Neural progenitor cell (in vitro differentiated cells): ENCODE measurements around the gene OPHN1. TPM values are rescaled to one million over a fixed set of nuclear protein-coding genes. Genes with fewer than 3 reads are reported as not detected.

Source experiments
- DNase-seq: peaks from one replicate; pipeline ENCODE4 v3.0.0-alpha.2; 2016; ENCODE audit warnings: low spot score
- H2AFZ ChIP-seq: fragments of 200-600 bp; sonication (generic); replicated peaks from 2 replicates; pipeline ENCODE4 v1.6.1; 2016; ENCODE audit warnings: antibody characterized with exemption
- H3F3A ChIP-seq: fragments of 200-600 bp; sonication (generic); 2 replicates; pipeline ENCODE4 v1.6.1; 2016; ENCODE audit warnings: antibody characterized with exemption, low read depth
- H3K27ac ChIP-seq: fragments of 200-600 bp; sonication (generic); 2 replicates; pipeline ENCODE4 v1.5.1; 2016; ENCODE audit warnings: mild to moderate bottlenecking
- H3K27me3 ChIP-seq: fragments of 200-600 bp; sonication (generic); 2 replicates; pipeline ENCODE4 v1.6.1; 2016; ENCODE audit warnings: mild to moderate bottlenecking, moderate library complexity
- H3K36me3 ChIP-seq: fragments of 200-600 bp; sonication (generic); 2 replicates; pipeline ENCODE4 v1.5.1; 2016
- H3K4me1 ChIP-seq: fragments of 200-600 bp; sonication (generic); 2 replicates; pipeline ENCODE4 v1.6.1; 2016; ENCODE audit warnings: mixed run types
- H3K4me2 ChIP-seq: fragments of 200-600 bp; sonication (generic); 2 replicates; pipeline ENCODE4 v1.6.1; 2016
- H3K4me3 ChIP-seq: fragments of 200-600 bp; sonication (generic); 2 replicates; pipeline ENCODE4 v1.5.1; 2016
- H3K79me2 ChIP-seq: fragments of 200-600 bp; sonication (generic); 2 replicates; pipeline ENCODE4 v1.6.1; 2016; ENCODE audit warnings: low read depth
- H3K9ac ChIP-seq: fragments of 200-600 bp; sonication (generic); 2 replicates; pipeline ENCODE4 v1.6.1; 2016
- H3K9me3 ChIP-seq: fragments of 200-600 bp; sonication (generic); 2 replicates; pipeline ENCODE4 v1.5.1; 2016; ENCODE audit warnings: low read depth
- H4K20me1 ChIP-seq: fragments of 200-600 bp; sonication (generic); 2 replicates; pipeline ENCODE4 v1.6.1; 2016; ENCODE audit warnings: low read depth
- H3K27ac Mint-ChIP-seq: 3 replicates; pipeline ENCODE4 v1.8.0; 2021; ENCODE audit warnings: mixed read lengths
- H3K27me3 Mint-ChIP-seq: 2 replicates; pipeline ENCODE4 v1.8.0; 2022; ENCODE audit warnings: low read depth, mild to moderate bottlenecking, inconsistent platforms, moderate library complexity, mixed read lengths; ENCODE audit not compliant: insufficient read depth
- H3K36me3 Mint-ChIP-seq: 3 replicates; pipeline ENCODE4 v1.8.0; 2021; ENCODE audit warnings: mixed read lengths
- H3K4me1 Mint-ChIP-seq: 3 replicates; pipeline ENCODE4 v1.8.0; 2021; ENCODE audit warnings: mixed read lengths
- H3K4me3 Mint-ChIP-seq: 3 replicates; pipeline ENCODE4 v1.8.0; 2021; ENCODE audit warnings: mild to moderate bottlenecking, moderate library complexity, mixed read lengths
- H3K9me3 Mint-ChIP-seq: 3 replicates; pipeline ENCODE4 v1.8.0; 2020; ENCODE audit warnings: mixed read lengths
- CTCF ChIP-seq: fragments of 200-600 bp; sonication (generic); IDR thresholded peaks from 2 replicates; pipeline ENCODE4 v1.5.1; 2017; ENCODE audit warnings: antibody characterized with exemption, mild to moderate bottlenecking
- EZH2 ChIP-seq: fragments of 200-600 bp; sonication (generic); IDR thresholded peaks from 2 replicates; pipeline ENCODE4 v1.6.1; 2017; ENCODE audit warnings: antibody characterized with exemption, mild to moderate bottlenecking, moderate library complexity
- EZH2phosphoT487 ChIP-seq: fragments of 200-600 bp; sonication (generic); IDR thresholded peaks from 2 replicates; pipeline ENCODE4 v1.6.1; 2017; ENCODE audit warnings: antibody characterized with exemption
- total RNA-seq: library from RNA; depleted of rRNA; stranded (reverse); fragments of >200 nt; gene quantifications from 2 replicates; pipeline ENCODE4 v1.2.3, GENCODE V29; 2015; ENCODE audit warnings: low replicate concordance

The OPHN1 gene
- total RNA-seq, 1 donor from 2014 or later = 4.5 TPM

DNA sequence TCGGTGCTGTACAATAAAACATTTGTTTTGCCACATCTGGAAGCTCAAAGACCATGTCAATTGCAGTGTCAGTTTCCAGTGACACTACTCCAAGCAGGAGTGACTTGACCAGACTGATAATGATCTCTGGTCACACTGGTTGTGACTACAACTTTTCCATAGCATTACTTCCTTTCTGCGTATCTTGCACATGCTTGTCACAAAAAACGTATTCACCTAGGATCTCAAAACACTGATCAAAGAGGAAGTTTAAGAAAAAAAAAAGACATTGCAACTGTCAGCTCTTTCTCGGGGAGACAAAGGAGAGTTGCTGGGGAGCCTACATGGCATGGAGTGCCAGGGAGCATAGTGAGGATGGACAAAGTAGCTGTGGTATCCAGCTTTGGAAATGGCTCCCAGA is 60.6 kb downstream of the OPHN1 start:
- Mint-ChIP-seq H3K9me3 (peaks cover 4% of the 10 kb centered on the region), H3K36me3 (no peaks in the 10 kb centered on the region), H3K4me3 (no peak overlapping the region), H3K4me1 (no peaks in the 10 kb centered on the region), H3K27ac (no peak overlapping the region), H3K27me3 (no peaks in the 10 kb centered on the region)
- H3K27ac ChIP-seq = no peak overlapping the region
- TF ChIP-seq CTCF = no peak
- TF ChIP-seq EZH2 = no peak
- TF ChIP-seq EZH2phosphoT487 = no peak
- H3K9ac ChIP-seq = no peak overlapping the region
- H3K4me3 ChIP-seq = no peak overlapping the region
- no peaks in the 10 kb centered on the region for H3K36me3 ChIP-seq
- no peak overlapping the region for H3K4me2 ChIP-seq
- peaks cover 5% of the 10 kb centered on the region for H3K9me3 ChIP-seq
- no peaks in the 10 kb centered on the region for H4K20me1 ChIP-seq
- H3K27me3 ChIP-seq = no peaks in the 10 kb centered on the region
- H3K79me2 ChIP-seq = no peaks in the 10 kb centered on the region
- no peaks in the 10 kb centered on the region for H3F3A ChIP-seq
- no peaks in the 10 kb centered on the region for H3K4me1 ChIP-seq
- no peak overlapping the region for H2AFZ ChIP-seq
- DNase-seq = no peak

DNA sequence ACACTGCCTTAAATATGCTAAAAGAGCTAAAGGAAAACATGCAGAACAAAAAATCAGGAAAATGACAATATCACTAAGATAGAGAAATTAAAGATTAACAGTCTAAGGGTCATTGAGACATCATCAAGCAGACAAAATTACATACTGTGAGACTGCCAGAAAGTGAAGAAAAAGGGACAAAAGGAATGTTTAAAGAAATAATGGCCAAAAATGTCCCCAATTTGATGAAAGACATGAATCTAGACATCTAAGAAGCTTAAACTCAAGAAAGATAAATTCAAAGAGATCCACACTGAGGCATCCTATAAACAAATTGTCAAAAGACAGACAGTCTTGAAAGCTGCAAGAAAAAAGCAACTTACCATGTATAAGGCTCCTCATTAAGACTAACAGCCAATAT is 63.7 kb downstream of the OPHN1 start:
- Histone ChIP-seq H3K9ac (no peak overlapping the region), H3K27me3 (no peaks in the 10 kb centered on the region), H3K9me3 (peaks cover 5% of the 10 kb centered on the region), H4K20me1 (no peaks in the 10 kb centered on the region), H3F3A (no peaks in the 10 kb centered on the region), H3K4me3 (no peak overlapping the region), H3K4me1 (no peaks in the 10 kb centered on the region), H3K27ac (no peak overlapping the region), H3K4me2 (no peak overlapping the region), H3K36me3 (no peaks in the 10 kb centered on the region), H2AFZ (no peak overlapping the region), H3K79me2 (no peaks in the 10 kb centered on the region)
- no peaks in the 10 kb centered on the region for H3K4me1 Mint-ChIP-seq
- H3K27ac Mint-ChIP-seq = no peak overlapping the region
- H3K9me3 Mint-ChIP-seq = peaks cover 1% of the 10 kb centered on the region
- TF ChIP-seq CTCF = no peak
- TF ChIP-seq EZH2 = no peak
- no peak for TF ChIP-seq EZH2phosphoT487
- no peaks in the 10 kb centered on the region for H3K36me3 Mint-ChIP-seq
- H3K27me3 Mint-ChIP-seq = no peaks in the 10 kb centered on the region
- no peak overlapping the region for H3K4me3 Mint-ChIP-seq
- no peak for DNase-seq

DNA sequence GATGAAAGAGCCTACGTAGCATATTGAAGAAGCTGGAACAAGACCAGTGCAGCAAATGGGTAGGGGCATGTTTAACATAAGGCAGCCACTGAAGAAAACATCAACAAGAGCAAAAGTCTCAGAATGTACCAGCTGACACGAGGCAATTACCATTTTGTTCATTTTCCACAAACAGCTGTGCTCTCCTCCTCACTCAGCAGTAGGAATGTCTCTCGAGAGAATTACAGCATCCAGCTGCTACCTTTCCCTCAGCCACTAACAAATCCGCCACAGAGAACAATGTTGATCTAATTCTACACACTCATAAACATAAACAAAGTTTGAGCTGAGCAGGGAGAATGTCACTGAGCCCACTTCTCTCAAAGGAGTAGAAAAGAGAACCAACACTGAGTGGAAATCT is 68.0 kb downstream of the OPHN1 start:
- Mint-ChIP-seq H3K4me3 (no peak overlapping the region), H3K27ac (no peak overlapping the region), H3K4me1 (no peaks in the 10 kb centered on the region), H3K9me3 (no peaks in the 10 kb centered on the region), H3K36me3 (no peaks in the 10 kb centered on the region), H3K27me3 (no peaks in the 10 kb centered on the region)
- Histone ChIP-seq H3K36me3 (no peaks in the 10 kb centered on the region), H3K27ac (no peak overlapping the region), H3F3A (no peaks in the 10 kb centered on the region), H2AFZ (no peak overlapping the region), H3K4me2 (no peak overlapping the region), H3K4me1 (no peaks in the 10 kb centered on the region), H3K9ac (no peak overlapping the region), H3K79me2 (no peaks in the 10 kb centered on the region), H4K20me1 (no peaks in the 10 kb centered on the region), H3K27me3 (no peaks in the 10 kb centered on the region), H3K9me3 (peaks cover 5% of the 10 kb centered on the region), H3K4me3 (no peak overlapping the region)
- no peak for DNase-seq
- TF ChIP-seq EZH2phosphoT487 = no peak
- TF ChIP-seq CTCF = no peak
- no peak for TF ChIP-seq EZH2

DNA sequence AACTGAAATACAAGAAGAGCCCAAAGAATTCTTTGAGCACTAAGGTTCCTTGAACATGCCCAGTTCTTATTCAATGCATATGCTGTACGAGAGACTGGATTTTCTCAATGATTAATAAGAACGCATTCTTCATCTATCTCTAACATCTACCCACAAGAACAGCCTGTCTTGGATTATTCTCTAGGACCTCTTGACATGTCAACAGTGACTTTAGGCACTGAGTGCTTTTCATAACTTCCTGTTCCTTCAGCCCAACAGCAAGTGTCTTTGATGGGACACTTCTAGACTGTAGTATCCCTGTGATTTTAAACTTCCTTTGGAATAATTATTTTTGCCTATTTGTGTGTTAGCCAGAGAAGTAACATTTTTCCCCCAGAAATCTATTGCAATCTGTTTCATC is 69.3 kb downstream of the OPHN1 start:
- H3F3A ChIP-seq = no peaks in the 10 kb centered on the region
- no peaks in the 10 kb centered on the region for H3K9me3 Mint-ChIP-seq
- no peaks in the 10 kb centered on the region for H3K27me3 Mint-ChIP-seq
- no peaks in the 10 kb centered on the region for H3K9me3 ChIP-seq
- no peak overlapping the region for H2AFZ ChIP-seq
- H3K4me3 Mint-ChIP-seq = no peak overlapping the region
- H3K79me2 ChIP-seq = no peaks in the 10 kb centered on the region
- no peak for DNase-seq
- H3K4me1 ChIP-seq = no peaks in the 10 kb centered on the region
- no peaks in the 10 kb centered on the region for H3K27me3 ChIP-seq
- H3K4me2 ChIP-seq = no peak overlapping the region
- no peak overlapping the region for H3K9ac ChIP-seq
- no peaks in the 10 kb centered on the region for H3K36me3 ChIP-seq
- TF ChIP-seq EZH2 (no peak), EZH2phosphoT487 (no peak), CTCF (no peak)
- no peak overlapping the region for H3K27ac ChIP-seq
- no peaks in the 10 kb centered on the region for H3K36me3 Mint-ChIP-seq
- no peak overlapping the region for H3K27ac Mint-ChIP-seq
- H3K4me1 Mint-ChIP-seq = no peaks in the 10 kb centered on the region
- H3K4me3 ChIP-seq = no peak overlapping the region
- no peaks in the 10 kb centered on the region for H4K20me1 ChIP-seq
